GM12878 (cell line): ENCODE data around the gene TSHB. TPM values are rescaled to one million over a fixed set of nuclear protein-coding genes. Genes with fewer than 3 reads are reported as not detected.

ENCODE experiments used
- ATAC-seq: fragments of 200-7000 bp; cut with Tn5 transposase; 3 replicates; pipeline ENCODE4 v1.9.1; 2020; ENCODE audit warnings: mild to moderate bottlenecking, moderate library complexity
- BruUV-seq: library from RNA; stranded (reverse); fragments of 400-500 nt; replicated peaks from 2 replicates; lab custom pipeline; 2021; lab: Mats Ljungman, UMichigan
- CTCF ChIA-PET: fragments of 300-600 bp; sonication (Branson Sonifier 250); formaldehyde crosslinking; extraction: SDS; loops from one replicate; lab custom pipeline; 2021; ENCODE audit warnings: inconsistent platforms; lab: Yijun Ruan, JAX
- POLR2A ChIA-PET: fragments of 350-600 bp; formaldehyde crosslinking; extraction: SDS; loops from one replicate; lab custom pipeline; 2021; ENCODE audit warnings: inconsistent platforms; lab: Charles Lee
- RAD21 ChIA-PET: fragments of 300-600 bp; sonication (Branson Sonifier 250); formaldehyde crosslinking; loops from one replicate; lab custom pipeline; 2023; ENCODE audit warnings: antibody characterized with exemption; ENCODE audit not compliant: unreplicated experiment; lab: Charles Lee
- SMC1A ChIA-PET: fragments of 300-600 bp; sonication (Branson Sonifier 250); formaldehyde crosslinking; loops from one replicate; lab custom pipeline; 2023; ENCODE audit not compliant: unreplicated experiment, uncharacterized antibody; lab: Charles Lee
- DNase-seq: peaks from one replicate; pipeline ENCODE4 v3.0.0-alpha.2; 2011; ENCODE audit warnings: low read depth, low spot score
- FAIRE-seq: peaks from 3 replicates; lab custom pipeline; 2011; peaks lifted over from hg19 to GRCh38; lab: Jason Lieb, UNC
- H2AFZ ChIP-seq: 2 replicates; pipeline ENCODE4 v1.6.0; 2011; ENCODE audit warnings: low read depth, low read length, control low read depth; ENCODE audit not compliant: control insufficient read depth
- H3K27ac ChIP-seq: 2 replicates; pipeline ENCODE4 v1.5.1; 2011; ENCODE audit warnings: control low read depth; ENCODE audit not compliant: control insufficient read depth, insufficient read depth
- H3K27me3 ChIP-seq, 2 experiments: replicated peaks in 1 of 2; 2 replicates each; pipeline versions ENCODE4 v1.6.0 to v1.6.1; 2011; ENCODE audit warnings: low read length in 1 of 2; ENCODE audit not compliant: control insufficient read depth in 2 of 2, insufficient read depth in 2 of 2
- H3K36me3 ChIP-seq, 2 experiments: 2 replicates each; pipeline ENCODE4 v1.5.1; 2011; ENCODE audit warnings: low read length in 1 of 2; ENCODE audit not compliant: control insufficient read depth in 2 of 2, insufficient read depth in 2 of 2
- H3K4me1 ChIP-seq: 2 replicates; pipeline ENCODE4 v1.6.1; 2011; ENCODE audit warnings: mild to moderate bottlenecking, low read length, moderate library complexity, mixed read lengths; ENCODE audit not compliant: control insufficient read depth, insufficient read depth
- H3K4me2 ChIP-seq: 2 replicates; pipeline ENCODE4 v1.6.0; 2011; ENCODE audit warnings: control low read depth; ENCODE audit not compliant: control insufficient read depth, insufficient read depth
- H3K4me3 ChIP-seq: fragments of 200-600 bp; sonication (generic); 2 replicates; pipeline ENCODE4 v1.5.1; 2016
- H3K79me2 ChIP-seq: 2 replicates; pipeline ENCODE4 v1.6.0; 2011; ENCODE audit warnings: low read length; ENCODE audit not compliant: control insufficient read depth, insufficient read depth
- H3K9ac ChIP-seq: 2 replicates; pipeline ENCODE4 v1.8.0; 2011; ENCODE audit warnings: low read length, control low read depth, mixed read lengths; ENCODE audit not compliant: control insufficient read depth, insufficient read depth
- H3K9me3 ChIP-seq: replicated peaks from 3 replicates; pipeline ENCODE4 v1.5.1; 2011; ENCODE audit warnings: mild to moderate bottlenecking, low read length; ENCODE audit not compliant: control insufficient read depth, insufficient read depth
- H4K20me1 ChIP-seq: 2 replicates; pipeline ENCODE4 v1.6.0; 2011; ENCODE audit not compliant: control insufficient read depth, insufficient read depth
- CTCF ChIP-seq, 3 experiments: IDR thresholded peaks in 2 of 3; conservative IDR thresholded peaks in 1 of 3; 2 replicates each; pipeline ENCODE4 v1.5.1; 2011; ENCODE audit warnings: low read depth in 3 of 3, low read length in 3 of 3, mild to moderate bottlenecking in 3 of 3, control low read depth in 2 of 3, moderate library complexity in 2 of 3, inconsistent platforms in 1 of 3, mixed read lengths in 1 of 3; ENCODE audit not compliant: control insufficient read depth in 2 of 3, insufficient read depth in 1 of 3; ENCODE audit errors: extremely low read depth in 1 of 3
- CUX1 ChIP-seq: IDR thresholded peaks from 2 replicates; pipeline ENCODE4 v1.6.1; 2012; ENCODE audit warnings: improper control_type of control experiment, low read depth, low read length; ENCODE audit not compliant: insufficient replicate concordance
- EP300 ChIP-seq, 2 experiments: fragments of 150-350 bp in 1 of 2; IDR thresholded peaks; 2 replicates each; pipeline ENCODE4 v1.6.1; 2011 to 2012; ENCODE audit warnings: low read depth in 2 of 2, low read length in 2 of 2, borderline replicate concordance in 1 of 2, improper control_type of control experiment in 1 of 2, inconsistent platforms in 1 of 2; ENCODE audit not compliant: control insufficient read depth in 1 of 2
- HDGF ChIP-seq: fragments of 450-650 bp; IDR thresholded peaks from 2 replicates; pipeline ENCODE4 v1.6.1; 2016; ENCODE audit warnings: antibody characterized with exemption
- IKZF2 ChIP-seq, 2 experiments: fragments of 450-650 bp; IDR thresholded peaks; 2 replicates each; pipeline ENCODE4 v1.6.1; 2017; ENCODE audit warnings: mild to moderate bottlenecking in 2 of 2, moderate library complexity in 2 of 2
- MYC ChIP-seq: IDR thresholded peaks from 2 replicates; pipeline ENCODE4 v1.6.1; 2011; ENCODE audit warnings: mild to moderate bottlenecking, low read length, moderate library complexity, inconsistent platforms; ENCODE audit not compliant: insufficient read depth, insufficient replicate concordance, insufficient read length, severe bottlenecking
- NR2C2 ChIP-seq: IDR thresholded peaks from 2 replicates; pipeline ENCODE4 v1.6.1; 2011; ENCODE audit warnings: borderline replicate concordance, low read depth; ENCODE audit not compliant: control insufficient read depth, insufficient read length
- PAX5 ChIP-seq: IDR thresholded peaks from 2 replicates; pipeline ENCODE4 v1.6.1; 2011; ENCODE audit warnings: low read depth, low read length, borderline replicate concordance
- RAD21 ChIP-seq: IDR thresholded peaks from 2 replicates; pipeline ENCODE4 v1.6.1; 2011; ENCODE audit warnings: mild to moderate bottlenecking, low read depth, low read length, moderate library complexity; ENCODE audit not compliant: insufficient read depth
- RFX5 ChIP-seq: IDR thresholded peaks from 2 replicates; pipeline ENCODE4 v1.6.1; 2011; ENCODE audit warnings: low read depth, low read length, improper control_type of control experiment
- in situ Hi-C: fragments of 300-500 bp; cut with MboI; formaldehyde crosslinking; loops from 9 replicates; pipeline ENCODE4 v1.14.3; 2018; ENCODE audit warnings: mixed read lengths
- intact Hi-C: fragments of 100-400 bp; cut with micrococcal nuclease; formaldehyde crosslinking; loops from one replicate; pipeline ENCODE4 v1.14.2; 2022; ENCODE audit not compliant: unreplicated experiment
- polyA plus RNA-seq, 11 experiments: library from polyadenylated mRNA; depleted of rRNA in 4 of 11; unstranded in 6 of 11; stranded (reverse) in 5 of 11; fragments of >200 nt; fragmentation: Nextera tagmentation in 4 of 11; fragmentation: Illumina TruSeq in 1 of 11; extraction: Ambion mirVana in 4 of 11; extraction: Trizol in 1 of 11; gene quantifications; 1 replicate in 1 of 11; 2 replicates in 10 of 11; pipeline versions ENCODE4 v1.2.1 to v1.2.3, GENCODE V29; 2011 to 2016; ENCODE audit warnings: inconsistent platforms in 2 of 11, missing spikeins in 2 of 11, low read depth in 1 of 11
- total RNA-seq, 4 experiments: library from RNA; depleted of rRNA in 3 of 4; stranded (reverse); fragments of >200 nt in 3 of 4; fragmentation: Illumina TruSeq in 1 of 4; extraction: Trizol in 1 of 4; gene quantifications; 2 replicates each; pipeline versions ENCODE4 v1.2.1 to v1.2.3, GENCODE V29; 2013 to 2021

TSHB gene
- total and polyA plus RNA-seq, 10 of the 15 experiments (the other 5 are each of a cell fraction or from before 2014, with no cell fraction given): not detected

GRCh38 chr1:115041654-115042053 is 12.0 kb downstream of the TSHB start:
- DNase-seq: no peak
- H3K9me3 ChIP-seq: no peaks in the 10 kb centered on the region
- no peak for ATAC-seq
- ChIA-PET SMC1A (interaction anchor here (1.2 to 2.0 kb wide), 2 partner anchors 16 to 46 kb away, joined by 3 to 5 read pairs; no protein-coding TSS in a partner anchor), POLR2A (no interaction called here), CTCF (interaction anchor here (0.8 to 8.0 kb wide), 4 partner anchors 10 to 71 kb away, joined by 3 to 63 read pairs (median 6); no protein-coding TSS in a partner anchor), RAD21 (interaction anchor here (1.0 to 1.6 kb wide), 3 partner anchors 9 to 71 kb away, joined by 3 to 5 read pairs (median 5); no protein-coding TSS in a partner anchor)
- no peak overlapping the region for H3K27ac ChIP-seq
- no TSS peak for BruUV-seq
- no peaks in the 10 kb centered on the region for H3K4me1 ChIP-seq
- intact Hi-C loops (no loop called here), in situ Hi-C loops (no loop called here)
- no peak overlapping the region for H3K9ac ChIP-seq
- no peaks in the 10 kb centered on the region for H3K36me3 ChIP-seq
- H3K4me2 ChIP-seq: no peak overlapping the region
- H3K79me2 ChIP-seq: no peaks in the 10 kb centered on the region
- no peak overlapping the region for H2AFZ ChIP-seq
- TF ChIP-seq HDGF: no peak
- 0 out of 2 replicates have a peak, but pooled peaks have one; percentile 6 for TF ChIP-seq RAD21
- peak in 1 of 3 experiments; percentile 10; a peak in 1 of 6 replicates for TF ChIP-seq CTCF (IDR thresholded peaks at IDR 0.05 in 2 of 3, conservative IDR thresholded peaks at IDR 0.05 in 1 of 3; ENCODE audit: control insufficient read depth in 2 of 3, extremely low read depth in 1 of 3, insufficient read depth in 1 of 3, low read depth in 3 of 3, low read length in 3 of 3)
- no peaks in the 10 kb centered on the region for H3K27me3 ChIP-seq
- H3K4me3 ChIP-seq: no peak overlapping the region
- FAIRE-seq: no peak
- H4K20me1 ChIP-seq: no peaks in the 10 kb centered on the region

- H3K27ac ChIP-seq: no peak overlapping the region
- no peak overlapping the region for H3K4me2 ChIP-seq
- H3K27me3 ChIP-seq: no peaks in the 10 kb centered on the region
- no peaks in the 10 kb centered on the region for H4K20me1 ChIP-seq
- no peak overlapping the region for H2AFZ ChIP-seq
- H3K9ac ChIP-seq: no peak overlapping the region
- in situ Hi-C loops (no loop called here), intact Hi-C loops (no loop called here)
- ChIA-PET POLR2A (no interaction called here), RAD21 (no interaction called here), SMC1A (interaction anchor here (1.0 to 1.3 kb wide), 2 partner anchors 8 to 41 kb away, joined by 3 to 4 read pairs; no protein-coding TSS in a partner anchor), CTCF (interaction anchor here (0.5 kb wide), 1 partner anchor 667 kb away, joined by 3 read pairs; no protein-coding TSS in a partner anchor)
- no TSS peak for BruUV-seq
- no peaks in the 10 kb centered on the region for H3K9me3 ChIP-seq
- H3K36me3 ChIP-seq: no peaks in the 10 kb centered on the region
- no peak for DNase-seq
- H3K79me2 ChIP-seq: no peaks in the 10 kb centered on the region
- no peak for ATAC-seq
- H3K4me3 ChIP-seq: no peak overlapping the region
- FAIRE-seq: no peak
- no peaks in the 10 kb centered on the region for H3K4me1 ChIP-seq
- TF ChIP-seq IKZF2 (IDR thresholded peaks at IDR 0.05) (no peak), MYC (no peak), EP300 (IDR thresholded peaks at IDR 0.05; ENCODE audit: borderline replicate concordance in 1 of 2, control insufficient read depth in 1 of 2, low read depth in 2 of 2, low read length in 2 of 2) (no peak), PAX5 (no peak), NR2C2 (no peak), CUX1 (no peak), RFX5 (no peak)
These were observed 17.1 kb downstream of the TSHB start for GRCh38 chr1:115046751-115047150.
